GM12878 (cell line): ENCODE measurements around the gene RGL1. TPM values are rescaled to one million over a fixed set of nuclear protein-coding genes. Genes with fewer than 3 reads are reported as not detected.

Experiments
- ASH2L ChIP-seq: fragments of 300-600, 200-600 bp; sonication (generic); IDR thresholded peaks from 2 replicates; pipeline ENCODE4 v1.6.1; 2017; ENCODE audit warnings: low read depth, mild to moderate bottlenecking, borderline replicate concordance
- CREB1 ChIP-seq: IDR thresholded peaks from 2 replicates; pipeline ENCODE4 v1.6.1; 2012; ENCODE audit warnings: low read depth, mild to moderate bottlenecking, inconsistent platforms
- JUNB ChIP-seq: IDR thresholded peaks from 2 replicates; pipeline ENCODE4 v1.6.1; 2016; ENCODE audit warnings: antibody characterized with exemption, mild to moderate bottlenecking
- MLLT1 ChIP-seq: fragments of 450-650 bp; IDR thresholded peaks from 2 replicates; pipeline ENCODE4 v1.6.1; 2016; ENCODE audit warnings: mild to moderate bottlenecking
- NFYB ChIP-seq: IDR thresholded peaks from 2 replicates; pipeline ENCODE4 v1.6.1; 2011; ENCODE audit warnings: low read depth, mild to moderate bottlenecking, low read length, improper control_type of control experiment, moderate library complexity; ENCODE audit not compliant: insufficient read depth
- RCOR1 ChIP-seq: conservative IDR thresholded peaks from 2 replicates; pipeline ENCODE4 v1.6.1; 2012; ENCODE audit warnings: low read depth, low read length, improper control_type of control experiment
- RUNX3 ChIP-seq: IDR thresholded peaks from 2 replicates; pipeline ENCODE4 v1.6.1; 2012; ENCODE audit warnings: low read length, inconsistent platforms
- SP1 ChIP-seq: IDR thresholded peaks from one replicate; pipeline ENCODE4 v1.6.1; 2011; ENCODE audit warnings: low read depth, low read length
- SUZ12 ChIP-seq: fragments of 200-600 bp; sonication (generic); IDR thresholded peaks from one replicate; pipeline ENCODE4 v1.6.1; 2018; ENCODE audit warnings: antibody characterized with exemption, mild to moderate bottlenecking; ENCODE audit not compliant: unreplicated experiment
- ZBED1 ChIP-seq: IDR thresholded peaks from 2 replicates; pipeline ENCODE4 v1.6.1; 2016; ENCODE audit warnings: borderline replicate concordance
- polyA plus RNA-seq, 11 experiments: library from polyadenylated mRNA; depleted of rRNA in 4 of 11; unstranded in 6 of 11; stranded (reverse) in 5 of 11; fragments of >200 nt; fragmentation: Nextera tagmentation in 4 of 11; fragmentation: Illumina TruSeq in 1 of 11; extraction: Ambion mirVana in 4 of 11; extraction: Trizol in 1 of 11; gene quantifications; 1 replicate in 1 of 11; 2 replicates in 10 of 11; pipeline versions ENCODE4 v1.2.1 to v1.2.3, GENCODE V29; 2011 to 2016; ENCODE audit warnings: inconsistent platforms in 2 of 11, missing spikeins in 2 of 11, low read depth in 1 of 11
- total RNA-seq, 4 experiments: library from RNA; depleted of rRNA in 3 of 4; stranded (reverse); fragments of >200 nt in 3 of 4; fragmentation: Illumina TruSeq in 1 of 4; extraction: Trizol in 1 of 4; gene quantifications; 2 replicates each; pipeline versions ENCODE4 v1.2.1 to v1.2.3, GENCODE V29; 2013 to 2021
- TF ChIP-seq, protein P1 (sequence below): fragments of 450-650 bp; IDR thresholded peaks from 2 replicates; pipeline ENCODE4 v1.6.1; 2018; ENCODE audit warnings: mild to moderate bottlenecking, low read depth, moderate library complexity; ENCODE audit not compliant: partially characterized antibody
- TF ChIP-seq, protein P2 (sequence below): fragments of 150-350 bp; IDR thresholded peaks from 2 replicates; pipeline ENCODE4 v1.6.1; 2014; ENCODE audit warnings: mild to moderate bottlenecking, low read depth, low read length
- TF ChIP-seq, protein P3 (sequence below): fragments of 450-650 bp; IDR thresholded peaks from 2 replicates; pipeline ENCODE4 v1.6.1; 2014; ENCODE audit warnings: mild to moderate bottlenecking

RGL1 gene
- total and polyA plus RNA-seq, 10 of the 15 experiments (the other 5 are each of a cell fraction or from before 2014, with no cell fraction given), result 8.1 to 25.0 (median 19.0) TPM

- TF ChIP-seq MLLT1 (no peak), ZBED1 (no peak), RCOR1 (no peak), CREB1 (no peak), ASH2L (no peak), JUNB (no peak), NFYB (no peak), SP1 (no peak), RUNX3 (no peak), SUZ12 (no peak)
- TF ChIP-seq, protein P1, sequence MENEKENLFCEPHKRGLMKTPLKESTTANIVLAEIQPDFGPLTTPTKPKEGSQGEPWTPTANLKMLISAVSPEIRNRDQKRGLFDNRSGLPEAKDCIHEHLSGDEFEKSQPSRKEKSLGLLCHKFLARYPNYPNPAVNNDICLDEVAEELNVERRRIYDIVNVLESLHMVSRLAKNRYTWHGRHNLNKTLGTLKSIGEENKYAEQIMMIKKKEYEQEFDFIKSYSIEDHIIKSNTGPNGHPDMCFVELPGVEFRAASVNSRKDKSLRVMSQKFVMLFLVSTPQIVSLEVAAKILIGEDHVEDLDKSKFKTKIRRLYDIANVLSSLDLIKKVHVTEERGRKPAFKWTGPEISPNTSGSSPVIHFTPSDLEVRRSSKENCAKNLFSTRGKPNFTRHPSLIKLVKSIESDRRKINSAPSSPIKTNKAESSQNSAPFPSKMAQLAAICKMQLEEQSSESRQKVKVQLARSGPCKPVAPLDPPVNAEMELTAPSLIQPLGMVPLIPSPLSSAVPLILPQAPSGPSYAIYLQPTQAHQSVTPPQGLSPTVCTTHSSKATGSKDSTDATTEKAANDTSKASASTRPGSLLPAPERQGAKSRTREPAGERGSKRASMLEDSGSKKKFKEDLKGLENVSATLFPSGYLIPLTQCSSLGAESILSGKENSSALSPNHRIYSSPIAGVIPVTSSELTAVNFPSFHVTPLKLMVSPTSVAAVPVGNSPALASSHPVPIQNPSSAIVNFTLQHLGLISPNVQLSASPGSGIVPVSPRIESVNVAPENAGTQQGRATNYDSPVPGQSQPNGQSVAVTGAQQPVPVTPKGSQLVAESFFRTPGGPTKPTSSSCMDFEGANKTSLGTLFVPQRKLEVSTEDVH, result no peak
- TF ChIP-seq, protein P2, sequence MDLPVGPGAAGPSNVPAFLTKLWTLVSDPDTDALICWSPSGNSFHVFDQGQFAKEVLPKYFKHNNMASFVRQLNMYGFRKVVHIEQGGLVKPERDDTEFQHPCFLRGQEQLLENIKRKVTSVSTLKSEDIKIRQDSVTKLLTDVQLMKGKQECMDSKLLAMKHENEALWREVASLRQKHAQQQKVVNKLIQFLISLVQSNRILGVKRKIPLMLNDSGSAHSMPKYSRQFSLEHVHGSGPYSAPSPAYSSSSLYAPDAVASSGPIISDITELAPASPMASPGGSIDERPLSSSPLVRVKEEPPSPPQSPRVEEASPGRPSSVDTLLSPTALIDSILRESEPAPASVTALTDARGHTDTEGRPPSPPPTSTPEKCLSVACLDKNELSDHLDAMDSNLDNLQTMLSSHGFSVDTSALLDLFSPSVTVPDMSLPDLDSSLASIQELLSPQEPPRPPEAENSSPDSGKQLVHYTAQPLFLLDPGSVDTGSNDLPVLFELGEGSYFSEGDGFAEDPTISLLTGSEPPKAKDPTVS, result no peak
- TF ChIP-seq, protein P3, sequence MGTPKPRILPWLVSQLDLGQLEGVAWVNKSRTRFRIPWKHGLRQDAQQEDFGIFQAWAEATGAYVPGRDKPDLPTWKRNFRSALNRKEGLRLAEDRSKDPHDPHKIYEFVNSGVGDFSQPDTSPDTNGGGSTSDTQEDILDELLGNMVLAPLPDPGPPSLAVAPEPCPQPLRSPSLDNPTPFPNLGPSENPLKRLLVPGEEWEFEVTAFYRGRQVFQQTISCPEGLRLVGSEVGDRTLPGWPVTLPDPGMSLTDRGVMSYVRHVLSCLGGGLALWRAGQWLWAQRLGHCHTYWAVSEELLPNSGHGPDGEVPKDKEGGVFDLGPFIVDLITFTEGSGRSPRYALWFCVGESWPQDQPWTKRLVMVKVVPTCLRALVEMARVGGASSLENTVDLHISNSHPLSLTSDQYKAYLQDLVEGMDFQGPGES, result no peak
- TF ChIP-seq, all 136 proteins: peak for 0
Observed at GRCh38 chr1:183816110-183816509, 11.2 kb downstream of the RGL1 start (continued).
